Peyer's patch (tissue), 4 donors: ENCODE measurements around the gene PBLD.

Experiments
- CTCF ChIP-seq, 6 experiments: fragments of 450-650 bp in 4 of 6; fragments of 200-600 bp in 2 of 6; sonication (generic) in 1 of 6; IDR thresholded peaks; one replicate each; pipeline ENCODE4 v1.5.1; 2017 to 2019; ENCODE audit warnings: antibody characterized with exemption in 6 of 6, mild to moderate bottlenecking in 3 of 6, moderate library complexity in 1 of 6
- POLR2A ChIP-seq, 2 donors: fragments of 450-650 bp; IDR thresholded peaks; one replicate each; pipeline ENCODE4 v1.5.1; 2017; ENCODE audit warnings: antibody characterized with exemption in 2 of 2, mild to moderate bottlenecking in 2 of 2, moderate library complexity in 2 of 2

GRCh38 chr10:68340358-68341080 is 7.8 kb upstream of the PBLD start:
- TF ChIP-seq CTCF (IDR thresholded peaks at IDR 0.05) (no peak), POLR2A (IDR thresholded peaks at IDR 0.05) (no peak)
